ENCODE results near the gene HNF1A. TPM values are rescaled to one million over a fixed set of nuclear protein-coding genes. Genes with fewer than 3 reads are reported as not detected.
A peak's percentile ranks its signal among the peaks of the same experiment; 100 is the strongest.

Gene HNF1A
- total RNA-seq, 1 experiment from 2014 or later = 7.0 TPM

GRCh38 chr12:120980800-120981368 is 2.5 kb downstream of the HNF1A start:
- in situ Hi-C loops (cut with HindIII; ENCODE audit: low pct_unique_long_range_greater_than_20kb, low sequenced_read_pairs) = no loop called here
- peak; percentile 85 for DNase-seq (ENCODE audit: low read depth)

DNA sequence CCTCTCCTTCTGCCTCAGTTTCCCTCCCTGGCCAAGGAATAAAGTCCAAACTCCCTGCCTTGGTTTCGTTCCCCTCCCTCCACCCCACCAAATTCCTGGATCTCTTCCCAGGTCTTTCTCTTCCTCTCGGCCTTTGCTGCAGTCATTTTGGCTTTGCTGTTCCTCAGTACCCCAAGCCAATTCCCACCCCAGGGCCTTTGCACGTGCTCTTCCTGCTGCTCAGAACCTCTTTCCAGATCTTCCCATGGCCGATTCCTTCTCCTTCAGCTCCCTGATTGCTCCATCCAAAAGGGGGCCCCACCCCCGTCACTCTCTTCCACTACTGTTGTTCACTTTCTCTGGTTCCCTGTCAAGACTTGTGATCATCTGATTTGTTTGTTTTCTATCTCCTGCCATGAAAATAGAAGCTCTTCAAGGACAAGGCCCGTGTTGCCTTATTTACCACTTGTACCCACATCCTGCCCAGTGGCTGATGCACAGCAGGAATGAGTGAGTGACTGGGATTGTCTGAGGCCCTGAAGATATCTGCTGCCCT is 3.1 kb downstream of the HNF1A start:
- in situ Hi-C loops (cut with HindIII; ENCODE audit: low pct_unique_long_range_greater_than_20kb, low sequenced_read_pairs) = no loop called here
- peak; percentile 58 for DNase-seq (ENCODE audit: low read depth)

DNA sequence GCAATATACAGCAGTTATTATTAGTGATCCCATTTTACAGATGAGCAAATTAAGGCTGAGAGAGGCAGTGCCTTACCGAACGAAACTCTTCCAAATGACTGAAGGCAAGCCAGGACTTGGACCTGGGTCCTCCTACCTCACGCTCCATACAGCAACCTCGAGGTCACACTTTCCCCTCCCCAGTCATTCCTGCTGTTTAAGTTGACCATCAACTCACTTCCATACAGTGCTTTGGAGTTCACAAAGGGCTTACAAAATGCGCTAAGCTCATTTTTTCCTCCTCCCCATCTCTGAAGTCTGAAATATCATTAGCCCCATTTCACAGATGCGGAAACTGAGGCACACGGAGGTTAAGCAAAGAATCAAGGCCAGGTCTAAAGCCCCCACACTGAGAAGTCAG is 4.3 kb downstream of the HNF1A start:
- no peak for DNase-seq (ENCODE audit: low read depth)
- in situ Hi-C loops (cut with HindIII; ENCODE audit: low pct_unique_long_range_greater_than_20kb, low sequenced_read_pairs) = no loop called here

- in situ Hi-C loops (cut with HindIII; ENCODE audit: low pct_unique_long_range_greater_than_20kb, low sequenced_read_pairs) = no loop called here
- DNase-seq (ENCODE audit: low read depth) = peak; percentile 57
Observed at GRCh38 chr12:120983759-120984158, 5.4 kb downstream of the HNF1A start.

GRCh38 chr12:120984351-120984898 is 6.1 kb downstream of the HNF1A start:
- peak; percentile 67 for DNase-seq (ENCODE audit: low read depth)
- in situ Hi-C loops (cut with HindIII; ENCODE audit: low pct_unique_long_range_greater_than_20kb, low sequenced_read_pairs) = no loop called here

DNA sequence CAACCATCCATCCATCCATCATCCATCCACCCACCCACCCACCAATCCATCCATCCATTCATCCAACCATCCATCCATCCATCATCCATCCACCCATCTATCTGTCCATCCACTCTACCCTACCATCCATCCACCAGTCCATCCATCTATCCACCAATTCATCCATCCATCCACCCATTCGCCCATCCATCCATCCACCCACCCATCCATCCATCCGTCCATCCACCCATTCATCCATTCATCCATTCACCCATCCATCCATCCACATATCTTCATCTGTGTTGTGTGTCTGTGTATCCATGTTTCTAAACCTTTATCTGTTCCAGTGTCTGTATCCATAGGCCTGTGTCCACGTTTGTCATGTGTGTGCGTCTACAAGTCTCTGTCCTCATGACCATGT is 9.9 kb downstream of the HNF1A start:
- no peak for DNase-seq (ENCODE audit: low read depth)
- in situ Hi-C loops (cut with HindIII; ENCODE audit: low pct_unique_long_range_greater_than_20kb, low sequenced_read_pairs) = no loop called here

- no peak for DNase-seq (ENCODE audit: low read depth)
- in situ Hi-C loops (cut with HindIII; ENCODE audit: low pct_unique_long_range_greater_than_20kb, low sequenced_read_pairs) = no loop called here
Observed at GRCh38 chr12:120988658-120989057, 10.3 kb downstream of the HNF1A start.

DNA sequence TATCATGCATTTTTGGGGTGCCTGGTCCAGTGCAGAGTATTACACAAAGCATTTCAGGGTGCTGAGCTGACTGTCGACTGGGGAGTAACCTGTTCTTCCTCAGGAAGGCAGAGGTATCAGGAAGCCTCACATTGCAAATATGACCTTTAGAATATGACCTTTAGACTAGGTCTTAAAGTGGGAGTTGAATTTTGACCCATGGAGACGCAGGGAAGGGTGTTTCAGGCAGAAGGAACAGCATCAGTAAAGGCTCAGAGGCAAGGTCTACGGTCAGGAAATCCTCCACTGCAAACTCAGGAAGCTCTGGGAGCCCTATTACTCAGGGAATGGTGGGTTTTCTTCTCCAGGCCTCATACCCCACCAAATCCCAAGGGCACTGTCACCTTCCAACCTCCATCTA is 11.3 kb downstream of the HNF1A start:
- in situ Hi-C loops (cut with HindIII; ENCODE audit: low pct_unique_long_range_greater_than_20kb, low sequenced_read_pairs) = no loop called here
- DNase-seq (ENCODE audit: low read depth) = no peak

- in situ Hi-C loops (cut with HindIII; ENCODE audit: low pct_unique_long_range_greater_than_20kb, low sequenced_read_pairs) = no loop called here
- DNase-seq (ENCODE audit: low read depth) = no peak
Observed at GRCh38 chr12:120990487-120991055, 12.2 kb downstream of the HNF1A start.

- in situ Hi-C loops (cut with HindIII; ENCODE audit: low pct_unique_long_range_greater_than_20kb, low sequenced_read_pairs) = no loop called here
- no peak for DNase-seq (ENCODE audit: low read depth)
Observed at GRCh38 chr12:120991965-120992364, 13.6 kb downstream of the HNF1A start.

DNA sequence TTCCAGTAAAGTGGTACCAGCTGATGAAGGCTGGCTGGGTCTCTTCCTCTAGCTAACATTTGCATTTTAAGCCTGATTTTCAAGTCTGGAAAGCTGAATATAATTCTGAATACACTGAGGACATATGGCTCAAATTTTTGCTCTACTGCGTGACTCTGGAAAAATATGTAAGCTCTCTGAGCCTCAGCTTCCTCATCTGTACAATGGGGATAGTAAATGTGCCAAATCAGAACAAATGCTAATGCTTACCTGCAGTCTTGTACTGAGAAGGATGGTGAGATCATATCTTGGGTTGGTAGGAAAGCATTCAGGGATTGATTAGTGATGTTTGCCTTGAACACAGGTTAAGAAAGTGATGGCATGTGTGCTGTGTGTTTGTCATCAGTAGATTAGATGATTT is 14.6 kb downstream of the HNF1A start:
- no peak for DNase-seq (ENCODE audit: low read depth)
- in situ Hi-C loops (cut with HindIII; ENCODE audit: low pct_unique_long_range_greater_than_20kb, low sequenced_read_pairs) = no loop called here

DNA sequence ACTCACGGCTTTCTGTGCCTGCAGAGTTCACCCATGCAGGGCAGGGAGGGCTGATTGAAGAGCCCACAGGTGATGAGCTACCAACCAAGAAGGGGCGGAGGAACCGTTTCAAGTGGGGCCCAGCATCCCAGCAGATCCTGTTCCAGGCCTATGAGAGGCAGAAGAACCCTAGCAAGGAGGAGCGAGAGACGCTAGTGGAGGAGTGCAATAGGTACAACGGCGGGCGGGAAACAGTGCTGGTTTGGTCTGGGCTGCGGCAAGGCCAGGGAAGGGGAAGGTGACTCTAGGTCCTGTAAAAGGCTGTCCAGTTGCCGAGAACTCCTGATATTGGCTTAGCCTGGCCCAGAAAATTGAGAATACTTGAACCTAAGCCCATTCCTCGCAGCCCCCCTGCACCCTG is 15.2 kb downstream of the HNF1A start:
- in situ Hi-C loops (cut with HindIII; ENCODE audit: low pct_unique_long_range_greater_than_20kb, low sequenced_read_pairs) = no loop called here
- no peak for DNase-seq (ENCODE audit: low read depth)

DNA sequence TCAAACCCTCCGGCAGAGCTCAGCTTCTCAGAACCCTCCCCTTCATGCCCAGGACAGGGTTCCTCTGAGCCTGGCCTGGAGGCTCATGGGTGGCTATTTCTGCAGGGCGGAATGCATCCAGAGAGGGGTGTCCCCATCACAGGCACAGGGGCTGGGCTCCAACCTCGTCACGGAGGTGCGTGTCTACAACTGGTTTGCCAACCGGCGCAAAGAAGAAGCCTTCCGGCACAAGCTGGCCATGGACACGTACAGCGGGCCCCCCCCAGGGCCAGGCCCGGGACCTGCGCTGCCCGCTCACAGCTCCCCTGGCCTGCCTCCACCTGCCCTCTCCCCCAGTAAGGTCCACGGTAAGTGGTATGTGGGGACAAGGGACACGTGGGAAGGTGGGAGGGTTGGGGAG is 15.7 kb downstream of the HNF1A start:
- no peak for DNase-seq (ENCODE audit: low read depth)
- in situ Hi-C loops (cut with HindIII; ENCODE audit: low pct_unique_long_range_greater_than_20kb, low sequenced_read_pairs) = no loop called here

GRCh38 chr12:120994589-120995337 is 16.4 kb downstream of the HNF1A start:
- in situ Hi-C loops (cut with HindIII; ENCODE audit: low pct_unique_long_range_greater_than_20kb, low sequenced_read_pairs) = no loop called here
- DNase-seq (ENCODE audit: low read depth) = no peak

DNA sequence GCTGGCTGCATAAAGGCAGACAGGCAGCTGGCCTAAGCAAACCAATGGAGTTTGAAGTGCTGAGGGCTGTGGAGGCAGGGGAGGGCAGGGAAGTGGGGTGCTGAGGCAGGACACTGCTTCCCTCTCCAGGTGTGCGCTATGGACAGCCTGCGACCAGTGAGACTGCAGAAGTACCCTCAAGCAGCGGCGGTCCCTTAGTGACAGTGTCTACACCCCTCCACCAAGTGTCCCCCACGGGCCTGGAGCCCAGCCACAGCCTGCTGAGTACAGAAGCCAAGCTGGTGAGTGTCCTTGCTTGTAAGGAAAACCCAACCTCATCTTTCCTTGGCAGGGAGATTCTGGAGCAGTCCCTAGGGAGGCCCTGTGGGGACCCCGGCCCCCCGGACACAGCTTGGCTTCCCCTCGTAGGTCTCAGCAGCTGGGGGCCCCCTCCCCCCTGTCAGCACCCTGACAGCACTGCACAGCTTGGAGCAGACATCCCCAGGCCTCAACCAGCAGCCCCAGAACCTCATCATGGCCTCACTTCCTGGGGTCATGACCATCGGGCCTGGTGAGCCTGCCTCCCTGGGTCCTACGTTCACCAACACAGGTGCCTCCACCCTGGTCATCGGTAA is 17.9 kb downstream of the HNF1A start:
- in situ Hi-C loops (cut with HindIII; ENCODE audit: low pct_unique_long_range_greater_than_20kb, low sequenced_read_pairs) = no loop called here
- no peak for DNase-seq (ENCODE audit: low read depth)

DNA sequence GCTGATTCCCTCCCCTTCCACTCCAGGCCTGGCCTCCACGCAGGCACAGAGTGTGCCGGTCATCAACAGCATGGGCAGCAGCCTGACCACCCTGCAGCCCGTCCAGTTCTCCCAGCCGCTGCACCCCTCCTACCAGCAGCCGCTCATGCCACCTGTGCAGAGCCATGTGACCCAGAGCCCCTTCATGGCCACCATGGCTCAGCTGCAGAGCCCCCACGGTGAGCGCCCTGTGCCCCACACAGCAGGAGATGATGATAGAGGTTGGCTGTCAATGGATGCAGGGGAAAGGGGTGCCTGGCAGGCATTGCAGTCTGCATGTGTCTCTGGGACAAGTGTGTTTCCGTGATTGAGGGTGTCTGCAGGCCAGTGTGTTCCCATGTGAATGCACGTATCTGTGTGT is 19.1 kb downstream of the HNF1A start:
- no peak for DNase-seq (ENCODE audit: low read depth)
- in situ Hi-C loops (cut with HindIII; ENCODE audit: low pct_unique_long_range_greater_than_20kb, low sequenced_read_pairs) = no loop called here

GRCh38 chr12:120998435-120998834 is 20.1 kb downstream of the HNF1A start:
- in situ Hi-C loops (cut with HindIII; ENCODE audit: low pct_unique_long_range_greater_than_20kb, low sequenced_read_pairs) = no loop called here
- DNase-seq (ENCODE audit: low read depth) = no peak

DNA sequence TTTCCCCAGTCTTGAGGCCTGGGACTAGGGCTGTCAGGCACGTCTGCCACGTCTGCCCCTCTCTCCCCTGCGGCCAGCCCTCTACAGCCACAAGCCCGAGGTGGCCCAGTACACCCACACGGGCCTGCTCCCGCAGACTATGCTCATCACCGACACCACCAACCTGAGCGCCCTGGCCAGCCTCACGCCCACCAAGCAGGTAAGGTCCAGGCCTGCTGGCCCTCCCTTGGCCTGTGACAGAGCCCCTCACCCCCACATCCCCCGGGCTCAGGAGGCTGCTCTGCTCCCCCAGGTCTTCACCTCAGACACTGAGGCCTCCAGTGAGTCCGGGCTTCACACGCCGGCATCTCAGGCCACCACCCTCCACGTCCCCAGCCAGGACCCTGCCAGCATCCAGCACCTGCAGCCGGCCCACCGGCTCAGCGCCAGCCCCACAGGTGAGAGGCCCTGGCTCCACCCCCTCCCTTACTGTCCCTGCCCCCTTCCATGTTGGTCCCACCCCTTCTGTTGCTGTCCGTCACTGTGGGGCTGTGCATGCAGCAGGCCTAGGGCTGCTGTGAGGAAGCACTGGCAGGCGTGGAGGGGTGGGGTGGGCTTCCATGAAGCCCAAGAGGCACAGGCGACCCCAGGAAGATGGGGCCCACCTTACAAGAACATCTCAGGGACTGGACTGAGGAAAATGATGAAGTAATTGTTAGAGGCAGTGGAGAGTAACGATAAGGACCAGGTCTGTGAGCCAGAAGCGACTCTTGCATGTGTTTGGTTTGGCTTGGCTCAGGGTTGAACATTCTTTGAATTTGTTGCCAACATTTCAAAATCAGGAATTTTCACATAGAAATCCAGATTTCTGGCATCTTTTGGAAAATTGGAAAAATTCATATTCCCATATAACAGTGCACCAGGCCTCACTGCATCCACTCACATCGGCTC is 21.1 kb downstream of the HNF1A start:
- in situ Hi-C loops (cut with HindIII; ENCODE audit: low pct_unique_long_range_greater_than_20kb, low sequenced_read_pairs) = no loop called here
- no peak for DNase-seq (ENCODE audit: low read depth)

Measured in Caki2 (cell line).